Fibroblast of peridontal ligament (primary cell): ENCODE measurements around the gene TTLL11.

Experiments
- DNase-seq: peaks from one replicate; pipeline ENCODE4 v3.0.0-alpha.2; 2010; ENCODE audit errors: extremely low read depth

Gene TTLL11

GRCh38 chr9:121974421-121974820, 118.7 kb downstream of the TTLL11 start:
- no peak for DNase-seq

- DNase-seq: peak; percentile 12
These were observed 120.6 kb downstream of the TTLL11 start for GRCh38 chr9:121972501-121972981.

GRCh38 chr9:121968056-121968455, 125.1 kb downstream of the TTLL11 start:
- no peak for DNase-seq

- no peak for DNase-seq
These were observed 126.4 kb downstream of the TTLL11 start for GRCh38 chr9:121966706-121967105.

GRCh38 chr9:121963528-121963995, 129.5 kb downstream of the TTLL11 start:
- DNase-seq: no peak

GRCh38 chr9:121962421-121962820, 130.7 kb downstream of the TTLL11 start:
- no peak for DNase-seq

- DNase-seq: no peak
These were observed 132.4 kb downstream of the TTLL11 start for GRCh38 chr9:121960665-121961064.

- DNase-seq: no peak
These were observed 134.6 kb downstream of the TTLL11 start for GRCh38 chr9:121958530-121958929.

GRCh38 chr9:121956808-121957207, 136.3 kb downstream of the TTLL11 start:
- DNase-seq: no peak

- no peak for DNase-seq
These were observed 137.5 kb downstream of the TTLL11 start for GRCh38 chr9:121955649-121956048.

- DNase-seq: peak; percentile 80
These were observed 138.5 kb downstream of the TTLL11 start for GRCh38 chr9:121954477-121955140.

GRCh38 chr9:121952611-121953010, 140.5 kb downstream of the TTLL11 start:
- no peak for DNase-seq

- DNase-seq: no peak
These were observed 142.2 kb downstream of the TTLL11 start for GRCh38 chr9:121950866-121951265.

GRCh38 chr9:121950441-121950840, 142.7 kb downstream of the TTLL11 start:
- no peak for DNase-seq

- no peak for DNase-seq
These were observed 143.3 kb downstream of the TTLL11 start for GRCh38 chr9:121949766-121950165.

GRCh38 chr9:121949364-121949763, 143.7 kb downstream of the TTLL11 start:
- DNase-seq: no peak

- peak; percentile 14 for DNase-seq
These were observed 145.3 kb downstream of the TTLL11 start for GRCh38 chr9:121947775-121948174.

GRCh38 chr9:121946465-121946864, 146.6 kb downstream of the TTLL11 start:
- no peak for DNase-seq

GRCh38 chr9:121945849-121946248, 147.3 kb downstream of the TTLL11 start:
- peak; percentile 52 for DNase-seq

GRCh38 chr9:121945281-121945680, 147.8 kb downstream of the TTLL11 start:
- peak; percentile 9 for DNase-seq

GRCh38 chr9:121944711-121945191, 148.4 kb downstream of the TTLL11 start:
- DNase-seq: peak; percentile 81

GRCh38 chr9:121943463-121943862, 149.6 kb downstream of the TTLL11 start:
- DNase-seq: no peak

GRCh38 chr9:121942866-121943382, 150.2 kb downstream of the TTLL11 start:
- no peak for DNase-seq
